Stomach smooth muscle (tissue), 2 donors: ENCODE measurements around the gene CFHR2.

ENCODE experiments used
- H3K27ac ChIP-seq: one replicate; pipeline ENCODE4 v1.7.0; 2013; ENCODE audit warnings: mild to moderate bottlenecking, low read length, inconsistent platforms
- H3K27me3 ChIP-seq, 2 donors: one replicate each; pipeline ENCODE4 v1.7.0; 2013; ENCODE audit warnings: low read length in 2 of 2; ENCODE audit not compliant: insufficient read depth in 2 of 2, control insufficient read depth in 1 of 2
- H3K36me3 ChIP-seq, 2 donors: one replicate each; pipeline ENCODE4 v1.7.0; 2013; ENCODE audit warnings: low read length in 2 of 2; ENCODE audit not compliant: control insufficient read depth in 2 of 2, insufficient read depth in 2 of 2
- H3K4me1 ChIP-seq: one replicate; pipeline ENCODE4 v1.7.0; 2013; ENCODE audit warnings: low read length; ENCODE audit not compliant: control insufficient read depth, insufficient read depth
- H3K4me3 ChIP-seq, 2 donors: one replicate each; pipeline ENCODE4 v1.7.0; 2013; ENCODE audit warnings: low read length in 2 of 2
- H3K9ac ChIP-seq, 2 donors: one replicate each; pipeline ENCODE4 v1.7.0; 2013; ENCODE audit warnings: low read length in 2 of 2, mild to moderate bottlenecking in 1 of 2
- H3K9me3 ChIP-seq, 2 donors: one replicate each; pipeline ENCODE4 v1.7.0; 2013; ENCODE audit warnings: low read length in 2 of 2; ENCODE audit not compliant: control insufficient read depth in 2 of 2
- donor health status: healthy.
- donor health status: Pancreatic carcinoma.

CFHR2 gene

GRCh38 chr1:197001828-197002227 lies 58.3 kb downstream of the CFHR2 start:
- no peak overlapping the region for H3K9ac ChIP-seq
- H3K4me3 ChIP-seq = no peak overlapping the region
- no peaks in the 10 kb centered on the region for H3K4me1 ChIP-seq
- H3K27ac ChIP-seq = no peak overlapping the region
- H3K36me3 ChIP-seq = no peaks in the 10 kb centered on the region
- H3K9me3 ChIP-seq = no peaks in the 10 kb centered on the region
- H3K27me3 ChIP-seq = no peaks in the 10 kb centered on the region

DNA sequence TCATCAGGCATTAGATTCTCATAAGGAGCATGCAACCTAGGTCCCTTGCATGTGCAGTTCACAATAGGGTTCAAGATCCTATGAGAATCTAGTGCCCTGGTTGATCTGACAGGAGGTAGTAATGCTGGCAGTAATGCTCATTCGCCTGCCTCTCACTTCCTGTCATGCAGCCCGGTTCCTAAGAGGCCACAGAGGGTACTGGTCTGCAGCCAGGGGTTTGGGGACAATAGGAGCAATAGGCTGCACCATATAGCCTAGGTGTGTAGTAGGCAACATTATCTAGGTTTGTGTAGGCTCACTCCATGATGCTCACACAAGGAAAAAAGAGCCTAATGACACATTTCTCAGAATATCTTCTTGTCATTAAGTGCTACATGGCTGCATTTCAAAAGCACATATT lies 59.6 kb downstream of the CFHR2 start:
- Histone ChIP-seq H3K27me3 (no peaks in the 10 kb centered on the region), H3K4me3 (no peak overlapping the region), H3K36me3 (no peaks in the 10 kb centered on the region), H3K9ac (no peak overlapping the region), H3K9me3 (no peaks in the 10 kb centered on the region), H3K4me1 (no peaks in the 10 kb centered on the region), H3K27ac (no peak overlapping the region)

- Histone ChIP-seq H3K4me1 (no peaks in the 10 kb centered on the region), H3K9me3 (no peaks in the 10 kb centered on the region), H3K27me3 (no peaks in the 10 kb centered on the region), H3K4me3 (no peak overlapping the region), H3K27ac (no peak overlapping the region), H3K9ac (no peak overlapping the region), H3K36me3 (no peaks in the 10 kb centered on the region)
Observed at GRCh38 chr1:197008861-197009260, 65.3 kb downstream of the CFHR2 start.
